Stomach (tissue), 9 donors: Measurements from ENCODE around the gene PDCD2L. TPM values are rescaled to one million over a fixed set of nuclear protein-coding genes. Genes with fewer than 3 reads are reported as not detected.

ENCODE experiments used
- DNase-seq, 2 donors: peaks; one replicate each; pipeline versions ENCODE4 v3.0.0 to v3.0.0-alpha.2; 2013 to 2019
- H3K27ac ChIP-seq, 5 donors: fragments of 200-600 bp in 4 of 5; sonication (generic) in 4 of 5; one replicate each; pipeline ENCODE4 v1.5.1; 2013 to 2019; ENCODE audit warnings: mild to moderate bottlenecking in 1 of 5, moderate library complexity in 1 of 5
- H3K27me3 ChIP-seq, 3 donors: fragments of 200-600 bp; sonication (generic); one replicate each; pipeline ENCODE4 v1.5.1; 2017 to 2019; ENCODE audit warnings: mixed run types in 1 of 3
- H3K36me3 ChIP-seq, 4 donors: fragments of 200-600 bp; sonication (generic); 1 replicate in 3 of 4; 2 replicates in 1 of 4; pipeline ENCODE4 v1.5.1; 2016 to 2019
- H3K4me1 ChIP-seq, 4 donors: fragments of 200-600 bp; sonication (generic); one replicate each; pipeline ENCODE4 v1.5.1; 2016 to 2019
- H3K4me3 ChIP-seq, 4 donors: fragments of 200-600 bp; sonication (generic) in 3 of 4; one replicate each; pipeline ENCODE4 v1.5.1; 2016 to 2019; ENCODE audit warnings: mild to moderate bottlenecking in 1 of 4
- H3K9me3 ChIP-seq, 4 donors: fragments of 200-600 bp; sonication (generic); one replicate each; pipeline ENCODE4 v1.5.1; 2016 to 2019
- EP300 ChIP-seq: sonication (generic); formaldehyde crosslinking; IDR thresholded peaks from one replicate; pipeline ENCODE4 v1.6.1; 2017; ENCODE audit warnings: antibody characterized with exemption
- POLR2A ChIP-seq, 4 donors: fragments of 450-650 bp; IDR thresholded peaks; one replicate each; pipeline ENCODE4 v1.6.1; 2016; ENCODE audit warnings: antibody characterized with exemption in 4 of 4, control low read depth in 2 of 4, mild to moderate bottlenecking in 1 of 4, moderate library complexity in 1 of 4
- POLR2AphosphoS5 ChIP-seq, 3 donors: sonication (generic); formaldehyde crosslinking; IDR thresholded peaks; one replicate each; pipeline ENCODE4 v1.6.1; 2016; ENCODE audit warnings: antibody characterized with exemption in 3 of 3
- whole genome bisulfite sequencing, 5 donors: extraction: QIAGEN DNeasy Blood & Tissue Kit in 3 of 5; methylation state at CpG; one replicate each; pipeline versions ENCODE4 v1.1.5 to v1.1.7; 2013 to 2018; 5-methylcytosine and 5-hydroxymethylcytosine counted together
- intact Hi-C: fragments of 100-400 bp; cut with DNase I; formaldehyde crosslinking; loops from one replicate; pipeline ENCODE4 v1.15.1; 2023; ENCODE audit warnings: low total_unique reads
- polyA plus RNA-seq, 3 donors: library from polyadenylated mRNA; stranded (reverse); fragments of 200-250 nt; gene quantifications; one replicate each; pipeline ENCODE4 v1.2.3, GENCODE V29; 2013
- total RNA-seq, 5 donors: library from RNA; depleted of rRNA; stranded (reverse); fragments of >200 nt; gene quantifications; one replicate each; pipeline versions ENCODE4 v1.1.0 to v1.2.3, GENCODE V29; 2014 to 2016
- TF ChIP-seq, protein P1 (sequence below), 7 experiments: fragments of 450-650 bp in 4 of 7; fragments of 200-600 bp in 3 of 7; sonication (generic) in 3 of 7; IDR thresholded peaks; one replicate each; pipeline ENCODE4 v1.5.1; 2016 to 2019; ENCODE audit warnings: antibody characterized with exemption in 7 of 7, control low read depth in 2 of 7, mild to moderate bottlenecking in 1 of 7
- donor health status: healthy with polysubstance abuse.
- donor health status: Bipolar disorder and iron deficiency.
- donor health status: healthy.

PDCD2L gene
- total and polyA plus RNA-seq, 8 donors = 4.6 to 33.5 (median 10.6) TPM

DNA sequence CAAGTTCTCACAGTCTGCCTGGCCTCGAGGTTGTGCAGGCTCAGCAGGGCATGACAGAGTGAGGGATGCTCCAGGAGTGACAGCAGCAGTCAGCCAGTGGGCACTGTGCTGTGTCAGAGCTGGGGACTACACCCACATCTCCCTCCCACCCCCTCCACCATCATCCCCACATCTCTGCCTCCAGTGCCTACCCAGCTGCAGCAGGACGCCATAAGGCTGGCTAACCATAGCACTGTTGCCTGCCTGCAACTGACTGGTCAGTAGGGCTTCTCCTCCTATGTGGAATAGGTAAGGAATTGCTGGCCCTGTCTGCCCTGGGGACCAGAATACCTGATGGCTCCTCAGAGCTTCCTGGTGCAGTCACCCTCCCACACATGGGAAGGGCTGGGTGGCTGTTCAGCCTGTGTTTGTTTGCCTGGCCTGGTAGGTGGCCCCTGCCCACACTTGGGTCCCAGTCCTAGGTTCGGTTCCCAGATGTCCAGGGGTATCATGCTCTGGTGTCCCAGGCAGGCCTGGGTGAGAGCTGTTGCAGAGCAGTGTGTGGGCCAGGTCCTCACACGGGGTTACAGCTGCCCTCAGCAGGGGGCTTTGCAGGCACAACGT, 23.5 kb upstream of the PDCD2L start:
- WGBS, 5 donors = 80 to 100% (median 91%) methylated on average over 1 to 5 of the region's 5 CpGs
- no peaks in the 10 kb centered on the region for H3K9me3 ChIP-seq
- H3K4me1 ChIP-seq = peaks cover 0 to 3% (median 0%) of the 10 kb centered on the region in 4 donors
- H3K27ac ChIP-seq = no peak overlapping the region
- no peak for DNase-seq
- TF ChIP-seq, protein P1, sequence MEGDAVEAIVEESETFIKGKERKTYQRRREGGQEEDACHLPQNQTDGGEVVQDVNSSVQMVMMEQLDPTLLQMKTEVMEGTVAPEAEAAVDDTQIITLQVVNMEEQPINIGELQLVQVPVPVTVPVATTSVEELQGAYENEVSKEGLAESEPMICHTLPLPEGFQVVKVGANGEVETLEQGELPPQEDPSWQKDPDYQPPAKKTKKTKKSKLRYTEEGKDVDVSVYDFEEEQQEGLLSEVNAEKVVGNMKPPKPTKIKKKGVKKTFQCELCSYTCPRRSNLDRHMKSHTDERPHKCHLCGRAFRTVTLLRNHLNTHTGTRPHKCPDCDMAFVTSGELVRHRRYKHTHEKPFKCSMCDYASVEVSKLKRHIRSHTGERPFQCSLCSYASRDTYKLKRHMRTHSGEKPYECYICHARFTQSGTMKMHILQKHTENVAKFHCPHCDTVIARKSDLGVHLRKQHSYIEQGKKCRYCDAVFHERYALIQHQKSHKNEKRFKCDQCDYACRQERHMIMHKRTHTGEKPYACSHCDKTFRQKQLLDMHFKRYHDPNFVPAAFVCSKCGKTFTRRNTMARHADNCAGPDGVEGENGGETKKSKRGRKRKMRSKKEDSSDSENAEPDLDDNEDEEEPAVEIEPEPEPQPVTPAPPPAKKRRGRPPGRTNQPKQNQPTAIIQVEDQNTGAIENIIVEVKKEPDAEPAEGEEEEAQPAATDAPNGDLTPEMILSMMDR (IDR thresholded peaks at IDR 0.05) = no peak
- TF ChIP-seq POLR2AphosphoS5 (IDR thresholded peaks at IDR 0.05) = no peak
- no peak for TF ChIP-seq EP300
- peaks cover 71 to 97% (median 92%) of the 10 kb centered on the region in 4 donors for H3K36me3 ChIP-seq
- no peak overlapping the region for H3K4me3 ChIP-seq
- intact Hi-C loops = no loop called here
- no peaks in the 10 kb centered on the region for H3K27me3 ChIP-seq

DNA sequence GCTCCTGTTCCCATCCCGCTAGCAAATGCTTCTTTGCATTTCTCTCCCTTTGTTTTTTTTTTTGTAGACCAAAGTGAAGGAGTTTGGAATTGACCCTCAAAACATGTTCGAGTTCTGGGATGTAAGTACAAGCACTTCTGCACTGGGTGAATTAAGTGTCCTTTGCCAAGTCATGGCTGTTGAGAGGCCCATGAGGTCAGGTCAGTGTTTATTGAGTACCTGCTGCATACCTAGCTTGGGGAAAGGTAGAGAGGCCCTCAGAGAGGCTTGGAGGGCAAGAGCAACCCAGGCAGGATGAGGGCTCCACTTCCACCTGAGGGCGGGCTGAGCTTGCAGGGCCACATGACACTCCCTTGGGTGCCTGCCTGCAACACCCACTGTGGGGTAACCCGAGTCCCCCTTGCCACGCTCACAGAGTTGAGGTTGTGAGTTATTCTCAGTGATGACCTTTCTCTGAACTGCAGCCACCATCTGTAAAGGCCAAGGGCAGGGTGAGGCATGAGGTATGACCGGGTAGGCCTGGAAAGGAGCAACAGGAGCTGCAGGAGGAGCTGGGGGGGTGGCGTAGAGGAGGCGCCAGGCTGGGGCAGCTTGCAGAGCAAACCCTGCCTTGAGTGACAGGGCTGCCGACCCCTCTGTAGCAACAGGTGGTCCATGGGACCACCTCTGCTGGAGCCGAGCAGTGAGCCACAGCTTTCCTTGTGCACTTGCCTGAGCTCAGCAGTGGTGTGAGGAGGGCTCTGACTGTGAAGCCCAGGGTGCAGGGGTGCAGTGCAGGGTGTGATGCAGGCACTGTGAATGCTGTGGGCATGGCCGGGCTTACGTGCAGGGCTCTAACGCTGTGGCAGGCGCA, 22.6 kb upstream of the PDCD2L start:
- Histone ChIP-seq H3K27me3 (no peaks in the 10 kb centered on the region), H3K4me3 (no peak overlapping the region), H3K4me1 (peaks cover 0 to 3% (median 0%) of the 10 kb centered on the region in 4 donors), H3K36me3 (peaks cover 67 to 97% (median 92%) of the 10 kb centered on the region in 4 donors), H3K9me3 (no peaks in the 10 kb centered on the region), H3K27ac (no peak overlapping the region)
- TF ChIP-seq, protein P1 (IDR thresholded peaks at IDR 0.05) = no peak
- no peak for TF ChIP-seq EP300
- TF ChIP-seq POLR2A (IDR thresholded peaks at IDR 0.05) = no peak
- no peak for TF ChIP-seq POLR2AphosphoS5 (IDR thresholded peaks at IDR 0.05)
- WGBS, 5 donors = 94 to 98% (median 95%) methylated on average over 11 to 14 of the region's 14 CpGs
- no peak for DNase-seq
- intact Hi-C loops = no loop called here

DNA sequence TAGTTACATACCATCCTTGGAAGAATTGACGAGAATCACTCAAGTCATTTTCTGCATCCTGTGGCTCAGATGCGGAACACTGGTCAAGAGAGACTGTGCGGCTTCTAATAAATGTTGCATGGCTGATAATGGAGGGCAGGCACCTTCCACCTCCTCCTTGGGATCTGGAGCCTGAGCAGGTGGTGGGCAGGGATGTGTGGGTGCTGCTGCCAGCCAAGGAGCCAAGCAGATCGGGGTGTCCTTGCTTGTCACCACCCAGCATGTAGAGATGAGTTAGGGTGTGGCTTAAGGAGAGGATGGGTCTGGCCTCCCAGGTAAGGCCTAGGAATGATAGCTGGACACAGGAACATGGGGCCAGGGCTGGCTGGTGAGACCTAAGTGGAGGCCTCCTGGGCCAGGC, 21.7 kb upstream of the PDCD2L start:
- 92 to 99% (median 96%) methylated on average over 3 to 4 of the region's 4 CpGs for WGBS, 5 donors
- no peak for TF ChIP-seq POLR2AphosphoS5 (IDR thresholded peaks at IDR 0.05)
- TF ChIP-seq, protein P1 (IDR thresholded peaks at IDR 0.05) = no peak
- no peak for TF ChIP-seq POLR2A (IDR thresholded peaks at IDR 0.05)
- H3K4me3 ChIP-seq = no peak overlapping the region
- no peak for DNase-seq
- no peak overlapping the region for H3K27ac ChIP-seq
- H3K36me3 ChIP-seq = peaks cover 73 to 99% (median 94%) of the 10 kb centered on the region in 4 donors
- intact Hi-C loops = no loop called here
- H3K9me3 ChIP-seq = no peaks in the 10 kb centered on the region
- peaks cover 0 to 3% (median 0%) of the 10 kb centered on the region in 4 donors for H3K4me1 ChIP-seq
- no peaks in the 10 kb centered on the region for H3K27me3 ChIP-seq

DNA sequence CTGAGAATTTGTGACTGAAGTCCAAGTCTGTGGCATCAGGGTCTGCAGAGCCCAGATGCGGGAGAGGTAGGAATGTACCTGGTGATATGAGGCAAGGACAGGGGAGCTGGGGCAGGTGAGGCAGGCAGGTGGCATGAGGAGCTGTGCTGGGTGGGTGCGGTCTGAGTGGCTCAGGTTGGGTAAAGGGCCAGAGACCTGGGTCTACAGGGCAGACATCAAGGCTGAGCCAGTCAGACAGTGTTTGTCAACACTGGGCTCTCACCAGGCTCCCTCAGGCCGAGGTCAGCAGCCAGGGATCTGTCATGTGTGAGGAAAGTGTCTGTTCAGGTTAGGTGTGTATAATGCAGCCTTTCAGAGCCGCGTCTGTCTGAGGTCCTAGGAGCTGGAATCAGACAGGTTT, 20.6 kb upstream of the PDCD2L start:
- intact Hi-C loops = no loop called here
- 93 to 100% (median 94%) methylated on average over 5 of the region's 5 CpGs for WGBS, 5 donors
- Histone ChIP-seq H3K27ac (no peak overlapping the region), H3K9me3 (no peaks in the 10 kb centered on the region), H3K36me3 (peaks cover 72 to 99% (median 94%) of the 10 kb centered on the region in 4 donors), H3K27me3 (no peaks in the 10 kb centered on the region), H3K4me1 (peaks cover 0 to 3% (median 0%) of the 10 kb centered on the region in 4 donors), H3K4me3 (no peak overlapping the region)
- DNase-seq = no peak
- no peak for TF ChIP-seq EP300
- TF ChIP-seq POLR2AphosphoS5 (IDR thresholded peaks at IDR 0.05) = no peak
- TF ChIP-seq, protein P1 (IDR thresholded peaks at IDR 0.05) = no peak
- TF ChIP-seq POLR2A (IDR thresholded peaks at IDR 0.05) = no peak
